Peyer's patch (tissue), 4 donors: ENCODE measurements around the gene VPS13A.

Experiments
- POLR2A ChIP-seq, 2 donors: fragments of 450-650 bp; IDR thresholded peaks; one replicate each; pipeline ENCODE4 v1.5.1; 2017; ENCODE audit warnings: antibody characterized with exemption in 2 of 2, mild to moderate bottlenecking in 2 of 2, moderate library complexity in 2 of 2
- TF ChIP-seq, protein P1 (sequence below), 6 experiments: fragments of 450-650 bp in 4 of 6; fragments of 200-600 bp in 2 of 6; sonication (generic) in 1 of 6; IDR thresholded peaks; one replicate each; pipeline ENCODE4 v1.5.1; 2017 to 2019; ENCODE audit warnings: antibody characterized with exemption in 6 of 6, mild to moderate bottlenecking in 3 of 6, moderate library complexity in 1 of 6

DNA sequence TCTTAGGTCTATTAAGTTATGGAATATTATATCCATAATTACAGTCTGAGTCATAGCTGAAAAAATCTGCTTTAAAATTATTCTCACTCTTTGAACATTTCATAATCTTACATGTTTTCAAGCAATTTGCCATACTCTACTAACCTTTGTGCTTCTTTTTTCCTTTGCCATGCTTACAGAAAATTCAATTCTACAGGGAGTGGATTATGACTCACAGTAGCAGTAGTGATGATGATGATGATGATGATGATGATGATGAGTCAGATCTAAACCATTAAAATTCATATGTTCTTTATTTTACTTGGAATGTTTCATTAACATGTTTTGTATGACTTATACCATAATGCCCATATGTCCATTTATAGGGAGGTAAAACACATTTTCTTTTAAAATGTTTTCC lies 207.1 kb downstream of the VPS13A start:
- TF ChIP-seq POLR2A (IDR thresholded peaks at IDR 0.05) = no peak
- TF ChIP-seq, protein P1, sequence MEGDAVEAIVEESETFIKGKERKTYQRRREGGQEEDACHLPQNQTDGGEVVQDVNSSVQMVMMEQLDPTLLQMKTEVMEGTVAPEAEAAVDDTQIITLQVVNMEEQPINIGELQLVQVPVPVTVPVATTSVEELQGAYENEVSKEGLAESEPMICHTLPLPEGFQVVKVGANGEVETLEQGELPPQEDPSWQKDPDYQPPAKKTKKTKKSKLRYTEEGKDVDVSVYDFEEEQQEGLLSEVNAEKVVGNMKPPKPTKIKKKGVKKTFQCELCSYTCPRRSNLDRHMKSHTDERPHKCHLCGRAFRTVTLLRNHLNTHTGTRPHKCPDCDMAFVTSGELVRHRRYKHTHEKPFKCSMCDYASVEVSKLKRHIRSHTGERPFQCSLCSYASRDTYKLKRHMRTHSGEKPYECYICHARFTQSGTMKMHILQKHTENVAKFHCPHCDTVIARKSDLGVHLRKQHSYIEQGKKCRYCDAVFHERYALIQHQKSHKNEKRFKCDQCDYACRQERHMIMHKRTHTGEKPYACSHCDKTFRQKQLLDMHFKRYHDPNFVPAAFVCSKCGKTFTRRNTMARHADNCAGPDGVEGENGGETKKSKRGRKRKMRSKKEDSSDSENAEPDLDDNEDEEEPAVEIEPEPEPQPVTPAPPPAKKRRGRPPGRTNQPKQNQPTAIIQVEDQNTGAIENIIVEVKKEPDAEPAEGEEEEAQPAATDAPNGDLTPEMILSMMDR (IDR thresholded peaks at IDR 0.05) = no peak
